NCI-H446 (cell line): ENCODE results near the gene CDC42BPA.
"Not testable (repeated sequence)": the region's sequence is repeated elsewhere in the genome, so short reads cannot be mapped to it uniquely, and the experiment has no call there.

Source experiments
- DNase-seq, 2 experiments: peaks; one replicate each; lab custom pipeline; 2025; lab: John Stamatoyannopoulos, UW

The CDC42BPA gene

GRCh38 chr1:227308367-227309336 lies 9.6 kb downstream of the CDC42BPA start:
- DNase-seq, result no peak

- no peak for DNase-seq
Observed at GRCh38 chr1:227306689-227307088, 11.6 kb downstream of the CDC42BPA start.

GRCh38 chr1:227305894-227306626 lies 12.2 kb downstream of the CDC42BPA start:
- no peak for DNase-seq

GRCh38 chr1:227304665-227305064 lies 13.6 kb downstream of the CDC42BPA start:
- no peak for DNase-seq

GRCh38 chr1:227303662-227304061 lies 14.6 kb downstream of the CDC42BPA start:
- DNase-seq, result no peak

GRCh38 chr1:227300682-227301081 lies 17.6 kb downstream of the CDC42BPA start:
- DNase-seq, result no peak

- no peak for DNase-seq
Observed at GRCh38 chr1:227299688-227300087, 18.6 kb downstream of the CDC42BPA start.

GRCh38 chr1:227299241-227299627 lies 19.1 kb downstream of the CDC42BPA start:
- no peak for DNase-seq

GRCh38 chr1:227298512-227299240 lies 19.6 kb downstream of the CDC42BPA start:
- DNase-seq, result no peak

GRCh38 chr1:227297073-227297793 lies 21.1 kb downstream of the CDC42BPA start:
- DNase-seq, result no peak

- no peak for DNase-seq
Observed at GRCh38 chr1:227295609-227296008, 22.7 kb downstream of the CDC42BPA start.

GRCh38 chr1:227285745-227286144 lies 32.5 kb downstream of the CDC42BPA start:
- no peak for DNase-seq

- no peak for DNase-seq
Observed at GRCh38 chr1:227281371-227281770, 36.9 kb downstream of the CDC42BPA start.

GRCh38 chr1:227280836-227281235 lies 37.5 kb downstream of the CDC42BPA start:
- DNase-seq, result no peak

- not testable (repeated sequence) for DNase-seq
Observed at GRCh38 chr1:227276156-227276693, 42.1 kb downstream of the CDC42BPA start.

- no peak for DNase-seq
Observed at GRCh38 chr1:227273557-227273956, 44.7 kb downstream of the CDC42BPA start.

GRCh38 chr1:227272428-227272827 lies 45.9 kb downstream of the CDC42BPA start:
- no peak for DNase-seq

- DNase-seq, result no peak
Observed at GRCh38 chr1:227270554-227270953, 47.7 kb downstream of the CDC42BPA start.

GRCh38 chr1:227268943-227269342 lies 49.3 kb downstream of the CDC42BPA start:
- DNase-seq, result peak in 1 of 2 experiments; percentile 19

GRCh38 chr1:227265891-227266290 lies 52.4 kb downstream of the CDC42BPA start:
- no peak for DNase-seq

- DNase-seq, result no peak
Observed at GRCh38 chr1:227263869-227264268, 54.4 kb downstream of the CDC42BPA start.
